SK-N-SH treated with all-trans-retinoic acid at 6 μM for 48 hours (cell line): Measurements from ENCODE around the gene ACOXL.

ENCODE experiments used
- ARNTL ChIP-seq: fragments of 450-650 bp; formaldehyde crosslinking; IDR thresholded peaks from 2 replicates; pipeline ENCODE4 v1.5.0; 2020; ENCODE audit warnings: low read depth, mild to moderate bottlenecking, moderate library complexity, borderline replicate concordance
- CREB5 ChIP-seq: fragments of 250-450 bp; sonication (Bioruptor Pico); IDR thresholded peaks from 2 replicates; pipeline ENCODE4 v1.5.1; 2020; ENCODE audit warnings: low read depth, mild to moderate bottlenecking, moderate library complexity
- CSDC2 ChIP-seq: fragments of 250-450 bp; sonication (Bioruptor Pico); IDR thresholded peaks from 2 replicates; pipeline ENCODE4 v1.5.0; 2020; ENCODE audit warnings: mild to moderate bottlenecking, moderate library complexity
- PATZ1 ChIP-seq: fragments of 250-450 bp; sonication (Bioruptor Pico); IDR thresholded peaks from 2 replicates; pipeline ENCODE4 v1.8.0; 2020; ENCODE audit warnings: mild to moderate bottlenecking, moderate library complexity, borderline replicate concordance
- PPARA ChIP-seq: fragments of 250-450 bp; sonication (Bioruptor Pico); IDR thresholded peaks from 2 replicates; pipeline ENCODE4 v1.5.0; 2020; ENCODE audit warnings: mild to moderate bottlenecking, borderline replicate concordance
- SNAI2 ChIP-seq: fragments of 250-450 bp; sonication (Bioruptor Pico); IDR thresholded peaks from 2 replicates; pipeline ENCODE4 v1.5.0; 2020; ENCODE audit warnings: mild to moderate bottlenecking, moderate library complexity
- TSHZ2 ChIP-seq: fragments of 250-450 bp; sonication (Bioruptor Pico); IDR thresholded peaks from 2 replicates; pipeline ENCODE4 v1.5.0; 2020; ENCODE audit warnings: mild to moderate bottlenecking, moderate library complexity
- ZFP30 ChIP-seq: fragments of 450-650 bp; formaldehyde crosslinking; IDR thresholded peaks from 2 replicates; pipeline ENCODE4 v1.5.0; 2022; ENCODE audit warnings: mild to moderate bottlenecking, moderate library complexity
- ZNF565 ChIP-seq: fragments of 450-650 bp; formaldehyde crosslinking; conservative IDR thresholded peaks from 2 replicates; pipeline ENCODE4 v1.5.0; 2020; ENCODE audit warnings: low read depth, mild to moderate bottlenecking, moderate library complexity
- ZNF8 ChIP-seq: fragments of 450-650 bp; formaldehyde crosslinking; IDR thresholded peaks from 2 replicates; pipeline ENCODE4 v1.5.0; 2020; ENCODE audit warnings: mild to moderate bottlenecking, moderate library complexity

GRCh38 chr2:111121828-111122630 is 389.7 kb downstream of the ACOXL start:
- TF ChIP-seq ARNTL (CRISPR knock-in tag) = no peak
- no peak for TF ChIP-seq PATZ1 (CRISPR knock-in tag)
- no peak for TF ChIP-seq ZFP30 (CRISPR knock-in tag)
- no peak for TF ChIP-seq CREB5 (CRISPR knock-in tag)
- TF ChIP-seq TSHZ2 = no peak
- no peak for TF ChIP-seq SNAI2 (CRISPR knock-in tag)
- no peak for TF ChIP-seq ZNF565
- no peak for TF ChIP-seq PPARA (CRISPR knock-in tag)
- TF ChIP-seq ZNF8 (CRISPR knock-in tag) = no peak
- no peak for TF ChIP-seq CSDC2
